ENCODE measurements around the gene EME1. TPM values are rescaled to one million over a fixed set of nuclear protein-coding genes. Genes with fewer than 3 reads are reported as not detected.
A peak's percentile ranks its signal among the peaks of the same experiment; 100 is the strongest.

The EME1 gene
- total and polyA plus RNA-seq, 2 donors (not counting 3 experiments of a cell fraction or from before 2014, with no cell fraction given), result 5.6 to 9.1 TPM

- Histone ChIP-seq H3K9ac (replicated peaks; ENCODE audit: extremely low read depth, insufficient read depth, low read length) (no peak overlapping the region), H3K36me3 (ENCODE audit: control insufficient read depth in 2 of 2, extremely low read depth in 1 of 2, insufficient read depth in 2 of 2, low read length in 2 of 2) (no peaks in the 10 kb centered on the region), H3K4me2 (ENCODE audit: insufficient read depth, low read length) (peak overlapping the region; percentile 32), H4K20me1 (replicated peaks; ENCODE audit: control insufficient read depth, extremely low read depth, insufficient read depth, low read length) (no peaks in the 10 kb centered on the region), H3K4me1 (ENCODE audit: control insufficient read depth, extremely low read depth, insufficient read depth, low read length) (peaks cover 36% of the 10 kb centered on the region), H3K9me3 (replicated peaks; ENCODE audit: control insufficient read depth, insufficient read depth, low read length) (no peaks in the 10 kb centered on the region), H3K4me3 (replicated peaks in 1 of 3; ENCODE audit: insufficient read depth in 1 of 3, low read depth in 1 of 3, low read length in 3 of 3) (peak overlapping the region; percentile 24 to 79 (median 72)), H3K27me3 (ENCODE audit: control insufficient read depth in 2 of 2, insufficient read depth in 2 of 2, low read length in 2 of 2) (no peaks in the 10 kb centered on the region), H3K79me2 (ENCODE audit: control insufficient read depth, insufficient read depth, low read length) (no peaks in the 10 kb centered on the region), H3K9me1 (replicated peaks; ENCODE audit: control insufficient read depth, extremely low read depth, insufficient read depth, low read length) (no peaks in the 10 kb centered on the region), H2AFZ (ENCODE audit: low read depth, low read length) (peak overlapping the region; percentile 44), H3K27ac (ENCODE audit: insufficient read depth, low read depth, low read length) (no peak overlapping the region)
- POLR2A ChIA-PET, result interaction anchor here (0.5 to 0.9 kb wide), 2 partner anchors 19 to 29 kb away, joined by 3 to 5 read pairs; partner anchors contain the start of gene LRRC59
- dilution Hi-C loops (cut with MboI; ENCODE audit: extremely low pct_ligation_motif_present, low sequenced_read_pairs) (no loop called here), intact Hi-C loops (cut with micrococcal nuclease) (loop anchor here (2.0 kb wide), 2 partner anchors 30 to 52 kb away; partner anchors contain the start of genes LRRC59 and RSAD1)
- DNase-seq (ENCODE audit: low read depth, low spot score), result no peak
- BruUV-seq (replicated peaks), result no TSS peak
- TF ChIP-seq FOS (IDR thresholded peaks at IDR 0.05; ENCODE audit: borderline replicate concordance, insufficient read depth, low read length) (no peak), MAX (IDR thresholded peaks at IDR 0.05; ENCODE audit: insufficient read depth, insufficient read length) (no peak), MYC (IDR thresholded peaks at IDR 0.05; ENCODE audit: low read depth, low read length) (no peak), JUN (IDR thresholded peaks at IDR 0.05; ENCODE audit: borderline replicate concordance, insufficient read depth, insufficient read length, low read depth) (no peak), EZH2 (IDR thresholded peaks at IDR 0.05; ENCODE audit: borderline replicate concordance, low read depth, low read length, severe bottlenecking) (no peak), POLR2A (IDR thresholded peaks at IDR 0.05; ENCODE audit: low read depth, low read length) (no peak), CTCF (IDR thresholded peaks at IDR 0.05; ENCODE audit: extremely low read depth in 1 of 2, insufficient read depth in 1 of 2, low read depth in 1 of 2, low read length in 2 of 2) (no peak)
- CTCF ChIA-PET, result interaction anchor here (0.9 to 1.8 kb wide), 6 partner anchors 28 to 64 kb away, joined by 3 to 16 read pairs (median 4); partner anchors contain the start of genes LRRC59 and RSAD1
- no peak for FAIRE-seq
These were observed 53.4 kb downstream of the EME1 start for GRCh38 chr17:50426472-50426782.
